Measurements from ENCODE around the gene DHCR24.

DNA sequence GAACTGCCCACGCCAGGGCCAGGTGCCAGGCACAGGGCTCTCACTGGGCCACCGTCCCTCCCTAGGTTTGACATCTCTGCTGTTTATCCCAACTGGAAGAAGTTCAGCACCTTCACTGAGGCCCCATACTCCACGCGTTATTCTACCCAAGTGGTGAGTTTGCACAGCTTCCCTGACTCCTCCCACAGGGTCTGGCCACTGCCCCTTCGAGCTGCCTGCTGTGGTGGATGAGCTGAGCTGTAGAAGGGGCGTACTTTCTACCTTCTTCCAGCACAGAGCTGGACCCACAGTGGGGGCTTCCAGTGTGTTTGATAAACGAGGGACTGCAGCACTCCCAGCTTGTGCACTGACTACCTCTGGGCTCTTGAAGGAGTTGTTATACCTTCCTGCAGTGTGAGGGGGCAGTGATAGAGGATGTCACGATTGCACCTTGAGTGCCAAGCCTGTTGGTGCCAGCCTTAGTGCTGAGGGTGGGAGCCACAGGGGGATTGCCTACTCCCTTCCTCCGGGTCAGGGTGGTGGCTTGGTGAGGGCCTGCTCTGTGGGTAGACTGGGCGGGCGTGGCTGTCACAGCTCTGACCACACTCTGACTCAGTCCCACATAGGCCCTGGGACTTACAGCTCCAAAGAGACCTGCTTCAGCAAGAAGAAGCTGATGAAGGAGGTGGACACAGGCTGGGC, 79.9 kb downstream of the DHCR24 start:
- TF ChIP-seq, protein P1, sequence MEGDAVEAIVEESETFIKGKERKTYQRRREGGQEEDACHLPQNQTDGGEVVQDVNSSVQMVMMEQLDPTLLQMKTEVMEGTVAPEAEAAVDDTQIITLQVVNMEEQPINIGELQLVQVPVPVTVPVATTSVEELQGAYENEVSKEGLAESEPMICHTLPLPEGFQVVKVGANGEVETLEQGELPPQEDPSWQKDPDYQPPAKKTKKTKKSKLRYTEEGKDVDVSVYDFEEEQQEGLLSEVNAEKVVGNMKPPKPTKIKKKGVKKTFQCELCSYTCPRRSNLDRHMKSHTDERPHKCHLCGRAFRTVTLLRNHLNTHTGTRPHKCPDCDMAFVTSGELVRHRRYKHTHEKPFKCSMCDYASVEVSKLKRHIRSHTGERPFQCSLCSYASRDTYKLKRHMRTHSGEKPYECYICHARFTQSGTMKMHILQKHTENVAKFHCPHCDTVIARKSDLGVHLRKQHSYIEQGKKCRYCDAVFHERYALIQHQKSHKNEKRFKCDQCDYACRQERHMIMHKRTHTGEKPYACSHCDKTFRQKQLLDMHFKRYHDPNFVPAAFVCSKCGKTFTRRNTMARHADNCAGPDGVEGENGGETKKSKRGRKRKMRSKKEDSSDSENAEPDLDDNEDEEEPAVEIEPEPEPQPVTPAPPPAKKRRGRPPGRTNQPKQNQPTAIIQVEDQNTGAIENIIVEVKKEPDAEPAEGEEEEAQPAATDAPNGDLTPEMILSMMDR (IDR thresholded peaks at IDR 0.05): no peak
- no peak for TF ChIP-seq POLR2AphosphoS5 (IDR thresholded peaks at IDR 0.05)
